Fibroblast of skin of back (primary cell): ENCODE measurements around the gene ZDHHC1.
"Not testable (repeated sequence)": the region's sequence is repeated elsewhere in the genome, so short reads cannot be mapped to it uniquely, and the experiment has no call there.

Experiments
- DNase-seq: peaks from one replicate; pipeline ENCODE4 v3.0.0-alpha.2; 2013

ZDHHC1 gene

GRCh38 chr16:67392301-67393059 lies 23.8 kb downstream of the ZDHHC1 start:
- no peak for DNase-seq

GRCh38 chr16:67391424-67392300 lies 24.6 kb downstream of the ZDHHC1 start:
- DNase-seq, result no peak

GRCh38 chr16:67390816-67391423 lies 25.4 kb downstream of the ZDHHC1 start:
- no peak for DNase-seq

- DNase-seq, result no peak
Measured at GRCh38 chr16:67389911-67390815, 26.1 kb downstream of the ZDHHC1 start.

- DNase-seq, result no peak
Measured at GRCh38 chr16:67388591-67388990, 27.7 kb downstream of the ZDHHC1 start.

GRCh38 chr16:67388191-67388590 lies 28.1 kb downstream of the ZDHHC1 start:
- DNase-seq, result no peak

GRCh38 chr16:67387479-67388079 lies 28.7 kb downstream of the ZDHHC1 start:
- no peak for DNase-seq

- DNase-seq, result no peak
Measured at GRCh38 chr16:67386861-67387455, 29.3 kb downstream of the ZDHHC1 start.

- peak; percentile 23 for DNase-seq
Measured at GRCh38 chr16:67384778-67385510, 31.3 kb downstream of the ZDHHC1 start.

- DNase-seq, result no peak
Measured at GRCh38 chr16:67383284-67383683, 33.0 kb downstream of the ZDHHC1 start.

- DNase-seq, result no peak
Measured at GRCh38 chr16:67378642-67379041, 37.6 kb downstream of the ZDHHC1 start.

- DNase-seq, result not testable (repeated sequence)
Measured at GRCh38 chr16:67376012-67376411, 40.3 kb downstream of the ZDHHC1 start.

- no peak for DNase-seq
Measured at GRCh38 chr16:67372664-67373063, 43.6 kb downstream of the ZDHHC1 start.

- DNase-seq, result no peak
Measured at GRCh38 chr16:67370661-67371060, 45.6 kb downstream of the ZDHHC1 start.

- DNase-seq, result no peak
Measured at GRCh38 chr16:67364600-67365235, 51.6 kb downstream of the ZDHHC1 start.

GRCh38 chr16:67361038-67361437 lies 55.2 kb downstream of the ZDHHC1 start:
- no peak for DNase-seq

GRCh38 chr16:67359540-67360269 lies 56.6 kb downstream of the ZDHHC1 start:
- not testable (repeated sequence) for DNase-seq

- no peak for DNase-seq
Measured at GRCh38 chr16:67357561-67357960, 58.7 kb downstream of the ZDHHC1 start.

- no peak for DNase-seq
Measured at GRCh38 chr16:67356396-67356795, 59.9 kb downstream of the ZDHHC1 start.
